Esophagus (tissue), 2 donors: ENCODE results near the gene MRPS14. TPM values are rescaled to one million over a fixed set of nuclear protein-coding genes. Genes with fewer than 3 reads are reported as not detected.

ENCODE experiments used
- H3K27ac ChIP-seq, 2 donors: one replicate each; pipeline ENCODE4 v1.5.1; 2013; ENCODE audit warnings: low read depth in 2 of 2, mild to moderate bottlenecking in 2 of 2, inconsistent platforms in 1 of 2, low read length in 1 of 2, moderate library complexity in 1 of 2
- H3K27me3 ChIP-seq, 2 donors: one replicate each; pipeline ENCODE4 v1.6.1; 2013; ENCODE audit warnings: low read length in 2 of 2, control low read depth in 1 of 2, mild to moderate bottlenecking in 1 of 2; ENCODE audit not compliant: insufficient read depth in 2 of 2, control insufficient read depth in 1 of 2
- H3K36me3 ChIP-seq, 2 donors: one replicate each; pipeline ENCODE4 v1.6.1; 2013; ENCODE audit warnings: low read length in 1 of 2; ENCODE audit not compliant: control insufficient read depth in 2 of 2, insufficient read depth in 2 of 2
- H3K4me1 ChIP-seq, 2 donors: one replicate each; pipeline ENCODE4 v1.6.1; 2013; ENCODE audit warnings: low read length in 1 of 2; ENCODE audit not compliant: control insufficient read depth in 2 of 2, insufficient read depth in 2 of 2
- H3K4me3 ChIP-seq, 2 donors: one replicate each; pipeline ENCODE4 v1.5.1; 2013; ENCODE audit warnings: low read length in 2 of 2, mild to moderate bottlenecking in 2 of 2, low read depth in 1 of 2, moderate library complexity in 1 of 2
- H3K9me3 ChIP-seq, 2 donors: one replicate each; pipeline ENCODE4 v1.6.1; 2013; ENCODE audit warnings: mild to moderate bottlenecking in 2 of 2, low read depth in 1 of 2, low read length in 1 of 2, moderate library complexity in 1 of 2; ENCODE audit not compliant: control insufficient read depth in 2 of 2, insufficient read depth in 1 of 2
- WGBS, 2 donors: extraction: QIAGEN DNeasy Blood & Tissue Kit; methylation state at CpG; one replicate each; pipeline ENCODE4 v1.1.7; 2013; 5-methylcytosine and 5-hydroxymethylcytosine counted together
- polyA plus RNA-seq, 2 donors: library from polyadenylated mRNA; stranded (reverse); fragments of 200-250 nt; gene quantifications; one replicate each; pipeline ENCODE4 v1.2.3, GENCODE V29; 2013
- donor health status: healthy with polysubstance abuse.
- donor health status: Bipolar disorder and iron deficiency.

MRPS14 gene
- polyA plus RNA-seq = 10 to 100 TPM in 1 of 2 donors, 1 to 10 TPM in 1; 6.7 to 21.2 TPM

DNA sequence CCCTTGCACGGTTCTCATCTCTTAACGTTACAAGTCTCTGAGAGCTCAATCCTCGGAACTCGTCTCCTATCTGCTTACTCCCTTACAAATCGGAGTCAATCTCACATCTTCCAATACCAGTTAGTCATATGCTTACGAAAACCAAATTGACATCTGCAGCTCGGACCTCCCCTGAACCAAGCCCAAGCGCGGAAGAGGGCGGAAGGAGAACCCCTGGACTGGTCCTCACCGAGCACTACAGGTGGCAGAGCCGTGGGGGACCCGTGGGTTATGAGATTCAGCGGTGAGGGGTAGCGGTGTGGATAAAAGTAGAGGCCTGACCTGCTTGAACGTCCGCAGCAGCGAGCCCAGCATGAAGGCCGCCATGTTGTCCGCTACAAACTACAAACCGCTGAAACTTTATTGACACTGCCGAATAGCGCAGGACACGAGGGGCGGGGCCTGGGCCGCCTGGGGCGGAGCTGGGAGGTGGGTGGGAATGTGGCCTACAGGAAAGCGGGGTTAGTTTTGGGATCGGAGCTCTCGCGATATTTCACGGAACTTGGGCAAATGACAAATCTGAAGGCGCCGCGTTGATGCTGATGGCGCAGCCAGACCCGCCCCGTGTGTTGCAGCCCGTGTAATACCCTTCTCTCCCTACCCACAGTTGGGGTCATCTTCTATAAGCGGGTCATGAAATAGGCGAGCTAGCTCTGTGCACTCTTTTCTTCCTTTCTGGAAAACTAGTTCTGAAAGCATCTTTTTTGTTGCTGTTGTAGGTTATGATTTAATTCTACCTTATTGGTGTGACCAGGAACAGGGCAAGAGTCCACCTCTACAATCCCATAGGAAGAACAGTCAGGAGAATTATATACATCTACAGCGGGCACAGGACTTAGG, at the start of gene MRPS14:
Gene MRPS14, minus strand, starts transcription at position 383 of the 879 bp plus-strand sequence. Its CDS starts 17 bp downstream, at position 366.
- Histone ChIP-seq H3K27me3 (no peaks in the 10 kb centered on the region), H3K27ac (peak within 1 kb of the TSS; percentile 52 to 92), H3K4me1 (peaks cover 0 to 2% of the 10 kb centered on the region in 2 donors), H3K36me3 (peaks cover 0 to 1% of the 10 kb centered on the region in 2 donors), H3K9me3 (no peaks in the 10 kb centered on the region), H3K4me3 (peak within 1 kb of the TSS; percentile 75 to 92)
- 3% methylated on average over 42 of the region's 42 CpGs for WGBS, 2 donors

DNA sequence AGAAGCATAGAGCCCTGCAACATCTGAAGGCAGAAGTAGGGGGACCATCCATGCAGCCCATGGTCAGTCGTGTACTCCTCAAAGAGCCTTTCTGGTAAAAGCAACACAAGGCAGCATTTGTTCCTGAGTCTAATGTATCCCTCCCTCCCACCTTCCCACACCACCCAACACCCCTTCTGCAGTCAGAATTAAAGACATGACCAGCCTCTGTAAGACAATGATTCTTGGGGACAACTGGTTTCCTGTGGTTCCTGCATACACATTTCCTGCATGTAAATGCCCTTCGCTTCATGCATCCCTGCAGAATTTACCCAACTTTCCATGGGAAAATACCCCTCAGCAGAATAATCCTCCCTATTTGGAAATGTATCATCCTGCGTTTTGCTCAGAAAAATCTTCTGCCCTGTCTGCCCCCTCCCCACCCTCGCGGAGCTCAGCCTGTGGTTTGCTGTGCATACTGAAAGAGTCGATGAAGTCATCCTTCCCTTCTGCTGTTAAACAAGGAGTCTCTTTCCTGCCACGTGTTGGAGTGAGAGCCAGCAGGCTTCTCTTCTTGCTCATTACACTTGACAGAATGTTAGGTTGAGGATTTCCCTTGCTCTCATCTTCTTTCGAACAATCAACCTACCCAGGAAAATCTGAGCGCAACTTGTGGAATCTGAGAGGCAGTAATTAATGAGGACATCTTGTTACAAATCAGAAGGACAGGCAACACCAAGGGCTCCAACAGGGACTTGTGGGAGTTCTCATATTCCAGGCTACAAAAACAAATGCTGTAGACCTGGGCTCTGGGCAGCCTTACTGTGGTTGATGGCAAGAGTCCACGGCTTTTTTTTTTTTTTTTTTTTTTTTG, 49.1 kb upstream of the MRPS14 start:
- no peaks in the 10 kb centered on the region for H3K4me1 ChIP-seq
- H3K27me3 ChIP-seq = no peaks in the 10 kb centered on the region
- no peak overlapping the region for H3K27ac ChIP-seq
- H3K36me3 ChIP-seq = no peaks in the 10 kb centered on the region
- 25 to 33% methylated on average over 10 of the region's 10 CpGs for WGBS, 2 donors
- no peak overlapping the region for H3K4me3 ChIP-seq
- no peaks in the 10 kb centered on the region for H3K9me3 ChIP-seq

GRCh38 chr1:175071276-175071943, 48.2 kb upstream of the MRPS14 start:
- Histone ChIP-seq H3K36me3 (no peaks in the 10 kb centered on the region), H3K4me1 (no peaks in the 10 kb centered on the region), H3K4me3 (no peak overlapping the region), H3K27me3 (no peaks in the 10 kb centered on the region), H3K27ac (no peak overlapping the region), H3K9me3 (no peaks in the 10 kb centered on the region)
- WGBS, 2 donors = 67% methylated on average over 3 of the region's 3 CpGs

GRCh38 chr1:175070818-175071217, 47.6 kb upstream of the MRPS14 start:
- no peak overlapping the region for H3K27ac ChIP-seq
- H3K27me3 ChIP-seq = no peaks in the 10 kb centered on the region
- H3K4me3 ChIP-seq = no peak overlapping the region
- no peaks in the 10 kb centered on the region for H3K4me1 ChIP-seq
- no peaks in the 10 kb centered on the region for H3K36me3 ChIP-seq
- H3K9me3 ChIP-seq = no peaks in the 10 kb centered on the region

- H3K4me3 ChIP-seq = no peak within 1 kb of the TSS
- WGBS, 2 donors = 58 to 66% methylated on average over 9 of the region's 9 CpGs
- no peak within 1 kb of the TSS for H3K27ac ChIP-seq
- H3K27me3 ChIP-seq = no peaks in the 10 kb centered on the region
- no peaks in the 10 kb centered on the region for H3K36me3 ChIP-seq
- H3K4me1 ChIP-seq = no peaks in the 10 kb centered on the region
- no peaks in the 10 kb centered on the region for H3K9me3 ChIP-seq
Observed at GRCh38 chr1:175067362-175068106, 44.3 kb upstream of the MRPS14 start, which contains the start of gene TNN. Gene TNN, plus strand, starts transcription at chr1:175067833. Its CDS starts 9,586 bp downstream, at chr1:175077419.

DNA sequence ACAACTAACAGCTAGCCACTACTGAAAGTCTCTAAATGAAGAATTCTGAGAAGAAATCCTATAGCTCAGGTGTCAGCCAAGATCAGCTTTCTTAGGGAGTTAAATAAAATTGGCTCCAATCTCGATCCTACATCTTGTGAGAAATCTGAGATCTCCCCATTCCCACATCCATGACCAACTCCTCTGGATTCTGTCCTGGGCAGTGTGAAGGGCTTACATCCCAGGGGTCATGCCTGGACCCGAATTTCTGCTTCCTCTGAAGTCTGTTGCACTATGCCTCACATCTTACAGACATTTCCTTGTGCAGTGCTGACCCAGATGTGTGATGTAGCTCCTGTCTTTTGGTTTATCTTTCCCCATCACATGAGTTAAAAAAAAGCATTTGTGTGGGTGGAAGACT, 39.6 kb upstream of the MRPS14 start:
- Histone ChIP-seq H3K9me3 (no peaks in the 10 kb centered on the region), H3K27ac (no peak overlapping the region), H3K36me3 (no peaks in the 10 kb centered on the region), H3K4me1 (no peaks in the 10 kb centered on the region), H3K4me3 (no peak overlapping the region), H3K27me3 (no peaks in the 10 kb centered on the region)
- WGBS, 2 donors = 53 to 57% methylated on average over 2 of the region's 2 CpGs

DNA sequence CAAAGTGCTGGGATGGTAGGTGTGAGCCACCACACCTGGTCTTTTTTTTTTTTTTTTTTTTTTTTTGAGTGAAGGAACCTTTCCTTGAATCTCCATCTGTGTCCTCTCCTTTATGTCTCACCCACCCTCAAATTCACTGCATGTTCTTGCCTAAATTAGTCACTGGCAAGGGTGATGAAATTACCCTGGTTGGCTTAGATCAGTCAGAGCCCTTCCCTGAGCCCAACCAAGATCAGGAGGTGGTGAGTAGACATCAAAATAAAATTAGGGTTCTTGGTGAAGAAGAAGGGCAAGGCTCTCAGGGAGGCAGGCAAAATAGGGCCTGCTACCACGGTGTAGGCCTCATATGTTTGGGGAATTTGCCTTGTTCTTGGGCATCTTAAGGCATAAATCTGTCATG, 39.1 kb upstream of the MRPS14 start:
- 76 to 81% methylated on average over 1 of the region's 1 CpG for WGBS, 2 donors
- H3K27ac ChIP-seq = no peak overlapping the region

DNA sequence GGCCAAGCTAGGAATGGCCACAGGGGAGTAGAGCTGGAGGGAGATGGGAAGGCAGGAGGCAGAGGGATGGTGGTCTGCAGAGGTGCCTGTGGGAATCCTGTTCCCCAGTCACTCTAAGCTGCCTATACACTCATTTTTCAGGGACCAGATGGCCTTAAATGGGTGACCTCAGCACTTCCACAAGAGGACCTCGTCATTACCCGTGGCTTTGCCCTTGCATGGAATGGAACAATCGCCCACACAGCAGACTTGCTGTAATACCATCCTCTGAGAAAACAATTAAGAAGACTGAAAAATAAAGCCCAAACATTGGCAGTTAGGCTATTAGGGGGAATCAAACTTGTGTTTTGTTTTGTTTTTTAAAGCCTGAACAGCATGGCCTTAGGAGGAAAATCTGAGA, 31.5 kb upstream of the MRPS14 start:
- H3K4me1 ChIP-seq = no peaks in the 10 kb centered on the region
- WGBS, 2 donors = 77 to 80% methylated on average over 3 of the region's 3 CpGs
- no peaks in the 10 kb centered on the region for H3K9me3 ChIP-seq
- no peak overlapping the region for H3K27ac ChIP-seq
- no peaks in the 10 kb centered on the region for H3K27me3 ChIP-seq
- H3K36me3 ChIP-seq = no peaks in the 10 kb centered on the region
- no peak overlapping the region for H3K4me3 ChIP-seq

More for the DNA sequence above, 39.1 kb upstream of the MRPS14 start:
- Histone ChIP-seq H3K9me3 (no peaks in the 10 kb centered on the region), H3K4me1 (no peaks in the 10 kb centered on the region), H3K27me3 (no peaks in the 10 kb centered on the region), H3K36me3 (no peaks in the 10 kb centered on the region), H3K4me3 (no peak overlapping the region)

DNA sequence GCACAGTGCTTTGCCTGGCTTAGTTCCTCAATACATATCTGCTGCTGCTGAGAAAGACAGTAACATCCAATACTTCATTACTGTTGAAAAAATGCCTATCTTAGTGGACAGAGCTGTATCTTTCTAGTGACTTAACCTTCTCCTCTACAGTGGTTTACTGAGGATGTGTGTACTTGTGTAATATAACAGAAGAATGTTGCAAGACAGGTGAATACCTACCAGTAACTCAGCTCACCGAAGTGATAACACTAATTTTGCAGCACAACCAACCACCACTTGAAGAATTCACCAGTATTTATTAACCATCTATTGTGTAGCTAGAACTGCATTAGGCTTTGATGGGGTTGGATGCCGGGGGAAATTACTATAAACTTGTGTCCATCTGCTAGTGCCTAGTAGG, 27.8 kb upstream of the MRPS14 start:
- Histone ChIP-seq H3K9me3 (no peaks in the 10 kb centered on the region), H3K4me3 (no peak overlapping the region), H3K4me1 (no peaks in the 10 kb centered on the region), H3K27me3 (no peaks in the 10 kb centered on the region), H3K27ac (no peak overlapping the region), H3K36me3 (no peaks in the 10 kb centered on the region)
- 87 to 89% methylated on average over 2 of the region's 2 CpGs for WGBS, 2 donors
